HL-60 (cell line): ENCODE results near the gene LRRC31.

Experiments
- DNase-seq, 2 experiments: peaks; one replicate each; pipeline ENCODE4 v3.0.0-alpha.2; 2010 to 2020; ENCODE audit warnings: low read depth in 1 of 2, low spot score in 1 of 2
- H3K27ac ChIP-seq: fragments of 250-450 bp; sonication (Bioruptor Pico); replicated peaks from 2 replicates; pipeline ENCODE4 v1.5.1; 2020; ENCODE audit warnings: mild to moderate bottlenecking, moderate library complexity
- H3K27me3 ChIP-seq: fragments of 250-450 bp; sonication (Bioruptor Pico); 2 replicates; pipeline ENCODE4 v1.5.1; 2021; ENCODE audit warnings: mild to moderate bottlenecking, moderate library complexity; ENCODE audit not compliant: insufficient read depth, poor library complexity, severe bottlenecking
- H3K4me3 ChIP-seq: replicated peaks from 2 replicates; pipeline ENCODE4 v1.5.1; 2011; ENCODE audit warnings: mild to moderate bottlenecking, control low read depth, low read length; ENCODE audit not compliant: insufficient read depth
- GABPA ChIP-seq: IDR thresholded peaks from 2 replicates; pipeline ENCODE4 v1.6.1; 2012; ENCODE audit warnings: low read depth
- POLR2AphosphoS5 ChIP-seq: IDR thresholded peaks from 2 replicates; pipeline ENCODE4 v1.6.1; 2012; ENCODE audit warnings: low read depth
- SPI1 ChIP-seq: IDR thresholded peaks from 2 replicates; pipeline ENCODE4 v1.6.1; 2012; ENCODE audit warnings: low read depth, mild to moderate bottlenecking, borderline replicate concordance
- TF ChIP-seq, protein P1 (sequence below): IDR thresholded peaks from 2 replicates; pipeline ENCODE4 v1.6.1; 2012; ENCODE audit warnings: low read depth; ENCODE audit not compliant: insufficient replicate concordance
- TF ChIP-seq, protein P2 (sequence below): IDR thresholded peaks from one replicate; pipeline ENCODE4 v1.5.1; 2011; ENCODE audit warnings: low read length, control low read depth, inconsistent platforms; ENCODE audit not compliant: insufficient read depth

The LRRC31 gene

GRCh38 chr3:169804681-169805080 is 65.1 kb downstream of the LRRC31 start:
- Histone ChIP-seq H3K4me3 (no peak overlapping the region), H3K27me3 (no peaks in the 10 kb centered on the region), H3K27ac (no peak overlapping the region)
- no peak for TF ChIP-seq POLR2AphosphoS5
- TF ChIP-seq, protein P1, sequence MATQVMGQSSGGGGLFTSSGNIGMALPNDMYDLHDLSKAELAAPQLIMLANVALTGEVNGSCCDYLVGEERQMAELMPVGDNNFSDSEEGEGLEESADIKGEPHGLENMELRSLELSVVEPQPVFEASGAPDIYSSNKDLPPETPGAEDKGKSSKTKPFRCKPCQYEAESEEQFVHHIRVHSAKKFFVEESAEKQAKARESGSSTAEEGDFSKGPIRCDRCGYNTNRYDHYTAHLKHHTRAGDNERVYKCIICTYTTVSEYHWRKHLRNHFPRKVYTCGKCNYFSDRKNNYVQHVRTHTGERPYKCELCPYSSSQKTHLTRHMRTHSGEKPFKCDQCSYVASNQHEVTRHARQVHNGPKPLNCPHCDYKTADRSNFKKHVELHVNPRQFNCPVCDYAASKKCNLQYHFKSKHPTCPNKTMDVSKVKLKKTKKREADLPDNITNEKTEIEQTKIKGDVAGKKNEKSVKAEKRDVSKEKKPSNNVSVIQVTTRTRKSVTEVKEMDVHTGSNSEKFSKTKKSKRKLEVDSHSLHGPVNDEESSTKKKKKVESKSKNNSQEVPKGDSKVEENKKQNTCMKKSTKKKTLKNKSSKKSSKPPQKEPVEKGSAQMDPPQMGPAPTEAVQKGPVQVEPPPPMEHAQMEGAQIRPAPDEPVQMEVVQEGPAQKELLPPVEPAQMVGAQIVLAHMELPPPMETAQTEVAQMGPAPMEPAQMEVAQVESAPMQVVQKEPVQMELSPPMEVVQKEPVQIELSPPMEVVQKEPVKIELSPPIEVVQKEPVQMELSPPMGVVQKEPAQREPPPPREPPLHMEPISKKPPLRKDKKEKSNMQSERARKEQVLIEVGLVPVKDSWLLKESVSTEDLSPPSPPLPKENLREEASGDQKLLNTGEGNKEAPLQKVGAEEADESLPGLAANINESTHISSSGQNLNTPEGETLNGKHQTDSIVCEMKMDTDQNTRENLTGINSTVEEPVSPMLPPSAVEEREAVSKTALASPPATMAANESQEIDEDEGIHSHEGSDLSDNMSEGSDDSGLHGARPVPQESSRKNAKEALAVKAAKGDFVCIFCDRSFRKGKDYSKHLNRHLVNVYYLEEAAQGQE: no peak
- no peak for TF ChIP-seq SPI1
- TF ChIP-seq, protein P2, sequence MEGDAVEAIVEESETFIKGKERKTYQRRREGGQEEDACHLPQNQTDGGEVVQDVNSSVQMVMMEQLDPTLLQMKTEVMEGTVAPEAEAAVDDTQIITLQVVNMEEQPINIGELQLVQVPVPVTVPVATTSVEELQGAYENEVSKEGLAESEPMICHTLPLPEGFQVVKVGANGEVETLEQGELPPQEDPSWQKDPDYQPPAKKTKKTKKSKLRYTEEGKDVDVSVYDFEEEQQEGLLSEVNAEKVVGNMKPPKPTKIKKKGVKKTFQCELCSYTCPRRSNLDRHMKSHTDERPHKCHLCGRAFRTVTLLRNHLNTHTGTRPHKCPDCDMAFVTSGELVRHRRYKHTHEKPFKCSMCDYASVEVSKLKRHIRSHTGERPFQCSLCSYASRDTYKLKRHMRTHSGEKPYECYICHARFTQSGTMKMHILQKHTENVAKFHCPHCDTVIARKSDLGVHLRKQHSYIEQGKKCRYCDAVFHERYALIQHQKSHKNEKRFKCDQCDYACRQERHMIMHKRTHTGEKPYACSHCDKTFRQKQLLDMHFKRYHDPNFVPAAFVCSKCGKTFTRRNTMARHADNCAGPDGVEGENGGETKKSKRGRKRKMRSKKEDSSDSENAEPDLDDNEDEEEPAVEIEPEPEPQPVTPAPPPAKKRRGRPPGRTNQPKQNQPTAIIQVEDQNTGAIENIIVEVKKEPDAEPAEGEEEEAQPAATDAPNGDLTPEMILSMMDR: no peak
- no peak for TF ChIP-seq GABPA
- DNase-seq: no peak

GRCh38 chr3:169792359-169792758 is 77.4 kb downstream of the LRRC31 start:
- Histone ChIP-seq H3K27me3 (no peaks in the 10 kb centered on the region), H3K4me3 (no peak overlapping the region), H3K27ac (no peak overlapping the region)
- DNase-seq: no peak
- TF ChIP-seq, protein P2: no peak
- TF ChIP-seq POLR2AphosphoS5: no peak

DNA sequence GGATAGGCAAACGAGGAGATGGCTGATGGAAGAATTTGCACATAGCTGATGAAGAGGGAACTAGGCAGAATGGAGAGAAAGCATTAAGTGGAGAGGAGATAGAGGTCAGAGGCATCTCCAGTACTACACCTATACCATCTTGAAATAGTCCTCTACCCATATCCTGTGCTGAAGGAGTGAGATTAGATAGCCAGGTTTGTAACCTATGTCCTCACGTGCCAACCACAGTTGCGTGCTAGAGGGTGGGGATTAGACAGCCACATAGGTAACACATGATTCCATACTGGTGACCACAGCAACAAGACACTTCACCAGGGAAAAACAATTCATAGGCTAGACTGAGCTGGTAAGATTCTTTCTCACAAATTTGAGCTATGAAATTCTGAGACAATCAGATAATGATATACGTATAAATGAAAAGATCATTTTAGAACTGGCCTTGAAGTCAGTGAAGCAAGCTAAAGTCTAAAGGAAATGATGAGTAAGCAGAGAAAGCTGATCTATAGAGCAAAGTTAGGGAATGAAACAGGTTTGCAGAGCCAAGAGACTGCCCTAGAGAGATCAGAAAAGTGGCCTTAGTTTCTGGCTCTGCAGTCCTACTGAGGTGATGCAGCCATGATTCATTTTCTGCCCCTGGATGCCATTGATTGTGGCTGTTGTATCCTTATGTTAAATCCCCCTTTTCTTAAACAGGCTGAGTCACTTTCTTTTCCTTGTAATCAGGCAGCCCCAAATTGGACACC is 78.9 kb downstream of the LRRC31 start:
- H3K27ac ChIP-seq: no peak overlapping the region
- H3K27me3 ChIP-seq: no peaks in the 10 kb centered on the region
- no peak overlapping the region for H3K4me3 ChIP-seq
- TF ChIP-seq, protein P1: no peak
- TF ChIP-seq POLR2AphosphoS5: peak; percentile 44; the same call in 1 of the 2 replicates
- no peak for DNase-seq

GRCh38 chr3:169790219-169790618 is 79.5 kb downstream of the LRRC31 start:
- Histone ChIP-seq H3K27me3 (no peaks in the 10 kb centered on the region), H3K27ac (no peak overlapping the region), H3K4me3 (no peak overlapping the region)
- no peak for TF ChIP-seq GABPA
- TF ChIP-seq POLR2AphosphoS5: no peak
- TF ChIP-seq, protein P1: no peak
- TF ChIP-seq, protein P2: no peak
- no peak for TF ChIP-seq SPI1
- no peak for DNase-seq
